Ascending aorta (tissue), 2 donors: Measurements from ENCODE around the gene CFL1. TPM values are rescaled to one million over a fixed set of nuclear protein-coding genes. Genes with fewer than 3 reads are reported as not detected.

Experiments
- DNase-seq, 2 donors: peaks; one replicate each; pipeline ENCODE4 v3.0.0-alpha.2; 2019; ENCODE audit warnings: low spot score in 2 of 2
- H3K27ac ChIP-seq, 2 donors: fragments of 200-600 bp; sonication (generic); one replicate each; pipeline ENCODE4 v1.5.1; 2016 to 2017; ENCODE audit warnings: mild to moderate bottlenecking in 1 of 2
- H3K27me3 ChIP-seq: fragments of 200-600 bp; sonication (generic); one replicate; pipeline ENCODE4 v1.5.1; 2017
- H3K36me3 ChIP-seq, 2 donors: fragments of 200-600 bp; sonication (generic); one replicate each; pipeline ENCODE4 v1.5.1; 2016
- H3K4me1 ChIP-seq, 2 donors: fragments of 200-600 bp; sonication (generic); one replicate each; pipeline ENCODE4 v1.5.1; 2016 to 2017; ENCODE audit warnings: mild to moderate bottlenecking in 1 of 2
- H3K4me3 ChIP-seq, 2 donors: fragments of 200-600 bp; sonication (generic); one replicate each; pipeline ENCODE4 v1.5.1; 2016 to 2017; ENCODE audit warnings: mild to moderate bottlenecking in 1 of 2
- H3K9me3 ChIP-seq, 2 donors: fragments of 200-600 bp; sonication (generic); one replicate each; pipeline ENCODE4 v1.5.1; 2016
- intact Hi-C: fragments of 100-400 bp; cut with DNase I; formaldehyde crosslinking; loops from one replicate; pipeline ENCODE4 v1.15.1; 2023
- total RNA-seq: library from RNA; depleted of rRNA; stranded (reverse); fragments of >200 nt; gene quantifications from one replicate; pipeline ENCODE4 v1.1.0, GENCODE V29; 2016
- TF ChIP-seq, protein P1 (sequence below), 3 experiments: fragments of 200-600 bp in 2 of 3; fragments of 450-650 bp in 1 of 3; sonication (generic) in 2 of 3; IDR thresholded peaks; one replicate each; pipeline ENCODE4 v1.5.1; 2016 to 2019; ENCODE audit warnings: antibody characterized with exemption in 3 of 3, mild to moderate bottlenecking in 1 of 3, moderate library complexity in 1 of 3

CFL1 gene
- total RNA-seq, 1 donor from 2014 or later: 974 TPM

DNA sequence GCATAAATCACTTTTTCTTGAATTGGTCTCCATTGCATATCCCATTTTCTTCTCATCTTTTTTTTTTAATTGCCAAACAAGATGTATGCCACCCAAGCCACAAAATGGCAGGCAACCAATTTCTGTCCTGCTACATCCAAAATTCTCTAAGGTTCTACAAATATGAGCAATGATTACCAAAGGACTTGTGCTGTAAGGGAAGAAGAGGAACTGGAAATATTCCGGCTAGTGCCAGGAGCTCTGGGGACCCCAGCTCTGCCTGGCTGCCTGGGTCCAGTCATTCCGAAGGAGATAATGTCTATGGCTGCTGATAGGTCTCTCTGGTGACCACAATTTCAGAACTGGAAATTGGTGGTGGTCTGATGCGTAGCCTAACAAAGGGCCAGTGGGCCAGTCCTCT, 41.3 kb downstream of the CFL1 start:
- peak overlapping the region in 1 of 2 donors; percentile 91 for H3K4me3 ChIP-seq
- intact Hi-C loops: loop anchor here (2.0 kb wide), 1 partner anchor 38 kb away; no protein-coding TSS in a partner anchor
- DNase-seq: no peak

GRCh38 chr11:65814986-65815565, 42.9 kb downstream of the CFL1 start:
- H3K4me1 ChIP-seq: peaks cover 0 to 2% of the 10 kb centered on the region in 2 donors
- TF ChIP-seq, protein P1, sequence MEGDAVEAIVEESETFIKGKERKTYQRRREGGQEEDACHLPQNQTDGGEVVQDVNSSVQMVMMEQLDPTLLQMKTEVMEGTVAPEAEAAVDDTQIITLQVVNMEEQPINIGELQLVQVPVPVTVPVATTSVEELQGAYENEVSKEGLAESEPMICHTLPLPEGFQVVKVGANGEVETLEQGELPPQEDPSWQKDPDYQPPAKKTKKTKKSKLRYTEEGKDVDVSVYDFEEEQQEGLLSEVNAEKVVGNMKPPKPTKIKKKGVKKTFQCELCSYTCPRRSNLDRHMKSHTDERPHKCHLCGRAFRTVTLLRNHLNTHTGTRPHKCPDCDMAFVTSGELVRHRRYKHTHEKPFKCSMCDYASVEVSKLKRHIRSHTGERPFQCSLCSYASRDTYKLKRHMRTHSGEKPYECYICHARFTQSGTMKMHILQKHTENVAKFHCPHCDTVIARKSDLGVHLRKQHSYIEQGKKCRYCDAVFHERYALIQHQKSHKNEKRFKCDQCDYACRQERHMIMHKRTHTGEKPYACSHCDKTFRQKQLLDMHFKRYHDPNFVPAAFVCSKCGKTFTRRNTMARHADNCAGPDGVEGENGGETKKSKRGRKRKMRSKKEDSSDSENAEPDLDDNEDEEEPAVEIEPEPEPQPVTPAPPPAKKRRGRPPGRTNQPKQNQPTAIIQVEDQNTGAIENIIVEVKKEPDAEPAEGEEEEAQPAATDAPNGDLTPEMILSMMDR (IDR thresholded peaks at IDR 0.05): no peak
- H3K36me3 ChIP-seq: no peaks in the 10 kb centered on the region
- H3K27ac ChIP-seq: no peak overlapping the region
- no peak for DNase-seq
- H3K4me3 ChIP-seq: no peak overlapping the region
- no peaks in the 10 kb centered on the region for H3K9me3 ChIP-seq
- intact Hi-C loops: no loop called here
- H3K27me3 ChIP-seq: no peaks in the 10 kb centered on the region

More for the DNA sequence above, 41.3 kb downstream of the CFL1 start:
- TF ChIP-seq, protein P1 (IDR thresholded peaks at IDR 0.05): no peak
- Histone ChIP-seq H3K36me3 (no peaks in the 10 kb centered on the region), H3K9me3 (no peaks in the 10 kb centered on the region), H3K4me1 (peaks cover 0 to 2% of the 10 kb centered on the region in 2 donors), H3K27me3 (no peaks in the 10 kb centered on the region), H3K27ac (no peak overlapping the region)

- TF ChIP-seq, protein P1 (IDR thresholded peaks at IDR 0.05): no peak
- Histone ChIP-seq H3K27ac (no peak overlapping the region), H3K36me3 (no peaks in the 10 kb centered on the region), H3K27me3 (no peaks in the 10 kb centered on the region), H3K9me3 (no peaks in the 10 kb centered on the region), H3K4me1 (peaks cover 0 to 2% of the 10 kb centered on the region in 2 donors), H3K4me3 (no peak overlapping the region)
- intact Hi-C loops: no loop called here
- peak in 1 of 2 donors; percentile 72 for DNase-seq
These were observed 43.6 kb downstream of the CFL1 start for GRCh38 chr11:65814131-65814985.

- no peaks in the 10 kb centered on the region for H3K27me3 ChIP-seq
- H3K27ac ChIP-seq: no peak overlapping the region
- H3K9me3 ChIP-seq: no peaks in the 10 kb centered on the region
- H3K4me1 ChIP-seq: no peaks in the 10 kb centered on the region
- no peaks in the 10 kb centered on the region for H3K36me3 ChIP-seq
- intact Hi-C loops: no loop called here
- TF ChIP-seq, protein P1 (IDR thresholded peaks at IDR 0.05): no peak
- no peak for DNase-seq
- no peak overlapping the region for H3K4me3 ChIP-seq
These were observed 46.1 kb downstream of the CFL1 start for GRCh38 chr11:65811764-65812475.

DNA sequence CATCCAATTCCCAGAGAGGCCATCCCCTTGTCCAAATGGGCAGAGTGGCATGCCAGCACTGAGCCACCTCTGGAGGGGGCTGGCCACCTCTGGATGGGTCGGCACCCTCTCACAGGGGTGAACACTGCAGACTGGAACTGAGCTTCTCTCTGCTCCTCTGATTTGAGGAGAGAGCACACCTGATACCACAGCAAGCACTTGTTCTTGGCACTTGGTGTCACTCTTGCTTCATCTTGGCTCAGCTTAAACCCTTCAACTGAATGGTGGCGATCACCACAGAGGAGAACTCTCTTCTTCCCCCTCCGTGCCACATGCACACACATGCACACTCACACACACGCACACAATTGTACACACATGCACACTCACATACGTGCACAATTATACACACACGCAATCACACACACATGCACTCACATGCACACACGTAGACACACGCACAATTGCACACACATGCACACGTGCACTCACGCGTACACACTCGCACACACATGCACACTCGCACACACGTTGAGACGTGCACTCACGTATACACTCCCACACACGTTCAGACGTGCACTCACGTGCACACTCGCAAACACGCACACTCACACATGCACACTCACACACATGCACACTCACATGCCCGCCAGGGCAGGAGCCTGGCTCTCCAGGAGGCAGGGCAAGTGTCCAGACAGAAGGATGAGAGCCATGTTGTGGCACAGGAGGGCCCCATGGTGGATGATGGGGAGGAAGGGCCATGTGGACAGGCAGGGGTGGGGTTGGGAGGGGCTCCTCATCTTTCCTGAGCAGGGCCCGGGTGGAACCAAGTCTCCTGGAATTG, 47.7 kb downstream of the CFL1 start:
- Histone ChIP-seq H3K36me3 (no peaks in the 10 kb centered on the region), H3K4me1 (no peaks in the 10 kb centered on the region), H3K27ac (no peak overlapping the region), H3K4me3 (no peak overlapping the region), H3K27me3 (no peaks in the 10 kb centered on the region), H3K9me3 (no peaks in the 10 kb centered on the region)
- no peak for DNase-seq
- TF ChIP-seq, protein P1 (IDR thresholded peaks at IDR 0.05): no peak
- intact Hi-C loops: no loop called here
